Stomach (tissue), 4 donors: ENCODE results near the gene SEMA6A.

Experiments used
- CTCF ChIP-seq, 7 experiments: fragments of 450-650 bp in 4 of 7; fragments of 200-600 bp in 3 of 7; sonication (generic) in 3 of 7; IDR thresholded peaks; one replicate each; pipeline ENCODE4 v1.5.1; 2016 to 2019; ENCODE audit warnings: antibody characterized with exemption in 7 of 7, control low read depth in 2 of 7, mild to moderate bottlenecking in 1 of 7
- POLR2A ChIP-seq, 4 donors: fragments of 450-650 bp; IDR thresholded peaks; one replicate each; pipeline ENCODE4 v1.6.1; 2016; ENCODE audit warnings: antibody characterized with exemption in 4 of 4, control low read depth in 2 of 4, mild to moderate bottlenecking in 1 of 4, moderate library complexity in 1 of 4
- POLR2AphosphoS5 ChIP-seq, 3 donors: sonication (generic); formaldehyde crosslinking; IDR thresholded peaks; one replicate each; pipeline ENCODE4 v1.6.1; 2016; ENCODE audit warnings: antibody characterized with exemption in 3 of 3

- TF ChIP-seq POLR2AphosphoS5 (IDR thresholded peaks at IDR 0.05) (no peak), POLR2A (IDR thresholded peaks at IDR 0.05) (no peak), CTCF (IDR thresholded peaks at IDR 0.05) (no peak)
Observed at GRCh38 chr5:116561658-116562057, 13.0 kb downstream of the SEMA6A start.
